ENCODE measurements around the gene APP. TPM values are rescaled to one million over a fixed set of nuclear protein-coding genes. Genes with fewer than 3 reads are reported as not detected.

APP gene
- total RNA-seq, 2 donors from 2014 or later = 256 to 423 TPM

DNA sequence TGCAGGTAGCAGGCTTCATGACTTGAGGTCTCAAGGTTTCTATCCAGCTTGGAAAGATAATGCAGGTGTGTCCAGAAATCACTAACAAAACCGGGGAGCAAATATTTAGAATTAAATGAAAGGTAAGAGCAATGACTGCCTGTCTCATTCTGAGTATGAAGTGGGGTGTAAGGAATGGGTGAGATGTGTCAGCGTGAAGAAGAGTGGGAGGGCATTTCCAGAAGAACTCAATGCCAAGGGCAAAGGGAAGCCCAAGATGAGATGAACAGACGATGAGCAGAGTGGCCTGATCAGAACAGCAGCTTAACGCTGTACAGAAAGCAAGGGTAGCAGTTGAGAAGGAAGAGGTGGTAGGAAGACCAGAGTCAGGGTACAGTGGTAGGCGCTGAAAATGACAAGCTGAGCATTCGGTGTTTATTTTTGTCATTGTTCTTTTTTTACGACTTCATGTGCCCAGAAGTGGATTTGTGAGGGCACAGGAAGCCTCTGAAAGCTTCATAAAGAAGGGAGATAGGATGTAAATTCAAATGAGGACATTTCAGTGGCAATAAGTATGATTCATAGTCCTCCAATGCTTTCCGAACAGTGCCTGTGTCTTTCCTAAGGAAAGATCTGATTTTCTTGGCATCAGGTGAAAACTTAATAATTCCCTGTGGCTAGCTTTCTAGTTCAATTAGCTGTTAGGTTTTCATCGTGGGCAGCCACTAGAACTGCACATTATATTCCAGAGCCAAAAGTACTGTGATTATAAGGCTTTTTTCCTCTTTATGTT is 190.5 kb downstream of the APP start:
- peaks cover 0 to under 1% of the 10 kb centered on the region in 2 donors for H3K36me3 ChIP-seq (replicated peaks in 1 of 2; ENCODE audit: insufficient read depth in 1 of 2, low read depth in 2 of 2)
- H3K9me3 ChIP-seq = no peaks in the 10 kb centered on the region
- intact Hi-C loops (cut with DNase I) = no loop called here
- WGBS, 2 donors = 70 to 76% methylated on average over 9 of the region's 9 CpGs
- ATAC-seq (no peak), DNase-seq (no peak)
- no peak for TF ChIP-seq POLR2A (IDR thresholded peaks at IDR 0.05)
- TF ChIP-seq, protein P1, sequence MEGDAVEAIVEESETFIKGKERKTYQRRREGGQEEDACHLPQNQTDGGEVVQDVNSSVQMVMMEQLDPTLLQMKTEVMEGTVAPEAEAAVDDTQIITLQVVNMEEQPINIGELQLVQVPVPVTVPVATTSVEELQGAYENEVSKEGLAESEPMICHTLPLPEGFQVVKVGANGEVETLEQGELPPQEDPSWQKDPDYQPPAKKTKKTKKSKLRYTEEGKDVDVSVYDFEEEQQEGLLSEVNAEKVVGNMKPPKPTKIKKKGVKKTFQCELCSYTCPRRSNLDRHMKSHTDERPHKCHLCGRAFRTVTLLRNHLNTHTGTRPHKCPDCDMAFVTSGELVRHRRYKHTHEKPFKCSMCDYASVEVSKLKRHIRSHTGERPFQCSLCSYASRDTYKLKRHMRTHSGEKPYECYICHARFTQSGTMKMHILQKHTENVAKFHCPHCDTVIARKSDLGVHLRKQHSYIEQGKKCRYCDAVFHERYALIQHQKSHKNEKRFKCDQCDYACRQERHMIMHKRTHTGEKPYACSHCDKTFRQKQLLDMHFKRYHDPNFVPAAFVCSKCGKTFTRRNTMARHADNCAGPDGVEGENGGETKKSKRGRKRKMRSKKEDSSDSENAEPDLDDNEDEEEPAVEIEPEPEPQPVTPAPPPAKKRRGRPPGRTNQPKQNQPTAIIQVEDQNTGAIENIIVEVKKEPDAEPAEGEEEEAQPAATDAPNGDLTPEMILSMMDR (IDR thresholded peaks at IDR 0.05) = no peak
- H3K27ac ChIP-seq = no peak overlapping the region
- peaks cover 21% of the 10 kb centered on the region for H3K4me1 ChIP-seq
- no peaks in the 10 kb centered on the region for H3K27me3 ChIP-seq
- H3K4me3 ChIP-seq = no peak overlapping the region

DNA sequence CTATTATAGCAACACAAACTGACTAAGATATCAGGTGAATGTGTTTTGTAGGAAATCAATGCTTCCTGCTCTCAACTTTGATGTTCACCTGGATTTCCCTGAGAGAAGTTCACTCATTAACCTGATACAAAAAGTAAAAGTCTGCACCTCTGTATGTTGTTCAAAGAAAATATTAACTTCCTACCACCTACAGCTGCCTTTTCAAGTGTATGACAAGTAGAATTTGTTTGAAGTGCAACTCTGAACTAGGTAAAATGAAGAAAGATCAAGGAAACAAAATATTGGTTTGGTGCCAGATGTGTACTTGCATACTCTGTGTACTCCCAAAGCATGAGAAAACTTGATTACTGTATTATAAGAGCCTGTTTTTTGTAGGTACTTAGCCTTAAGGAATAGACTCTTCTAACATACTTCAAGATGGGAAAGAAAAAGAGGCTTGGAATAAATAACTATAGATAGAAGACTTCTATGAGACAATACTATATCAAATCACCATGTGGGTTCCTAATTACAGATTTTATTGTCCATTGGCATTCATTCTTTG is 193.4 kb downstream of the APP start:
- peak overlapping the region in 2 of 4 donors; percentile 11 to 43 for H3K27ac ChIP-seq
- H3K36me3 ChIP-seq (replicated peaks in 1 of 2; ENCODE audit: insufficient read depth in 1 of 2, low read depth in 2 of 2) = peaks cover 5 to 10% of the 10 kb centered on the region in 2 donors
- H3K9me3 ChIP-seq = no peaks in the 10 kb centered on the region
- no peaks in the 10 kb centered on the region for H3K27me3 ChIP-seq
- ATAC-seq (no peak), DNase-seq (no peak)
- intact Hi-C loops (cut with DNase I) = no loop called here
- H3K4me3 ChIP-seq = no peak overlapping the region
- TF ChIP-seq POLR2A (IDR thresholded peaks at IDR 0.05) = no peak
- TF ChIP-seq, protein P1 (IDR thresholded peaks at IDR 0.05) = no peak
- H3K4me1 ChIP-seq = peaks cover 11% of the 10 kb centered on the region

DNA sequence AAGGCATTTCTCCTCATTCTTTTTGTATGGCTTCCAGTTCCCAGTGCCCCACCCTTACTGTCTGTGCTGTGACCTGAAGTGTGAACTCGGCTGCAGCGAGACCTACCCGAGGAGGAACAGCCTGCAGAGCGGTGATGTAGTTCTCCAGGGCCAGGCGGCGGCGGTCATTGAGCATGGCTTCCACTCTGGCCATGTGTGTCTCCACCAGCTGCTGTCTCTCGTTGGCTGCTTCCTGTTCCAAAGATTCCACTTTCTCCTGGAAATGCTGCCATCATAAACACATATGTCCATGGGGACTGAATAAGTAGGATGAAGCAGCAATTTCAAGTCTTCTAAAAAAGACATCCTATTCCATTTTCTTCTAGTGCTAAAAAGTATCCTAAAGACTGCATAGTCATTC is 195.6 kb downstream of the APP start:
- no peak for TF ChIP-seq POLR2A (IDR thresholded peaks at IDR 0.05)
- TF ChIP-seq, protein P1 (IDR thresholded peaks at IDR 0.05) = no peak
- H3K4me3 ChIP-seq = no peak overlapping the region
- no peak overlapping the region for H3K27ac ChIP-seq
- no peaks in the 10 kb centered on the region for H3K9me3 ChIP-seq
- H3K36me3 ChIP-seq (replicated peaks in 1 of 2; ENCODE audit: insufficient read depth in 1 of 2, low read depth in 2 of 2) = peaks cover 5 to 14% of the 10 kb centered on the region in 2 donors
- peaks cover 11% of the 10 kb centered on the region for H3K4me1 ChIP-seq
- ATAC-seq (no peak), DNase-seq (no peak)
- 94 to 96% methylated on average over 8 of the region's 8 CpGs for WGBS, 2 donors
- no peaks in the 10 kb centered on the region for H3K27me3 ChIP-seq
- intact Hi-C loops (cut with DNase I) = no loop called here

DNA sequence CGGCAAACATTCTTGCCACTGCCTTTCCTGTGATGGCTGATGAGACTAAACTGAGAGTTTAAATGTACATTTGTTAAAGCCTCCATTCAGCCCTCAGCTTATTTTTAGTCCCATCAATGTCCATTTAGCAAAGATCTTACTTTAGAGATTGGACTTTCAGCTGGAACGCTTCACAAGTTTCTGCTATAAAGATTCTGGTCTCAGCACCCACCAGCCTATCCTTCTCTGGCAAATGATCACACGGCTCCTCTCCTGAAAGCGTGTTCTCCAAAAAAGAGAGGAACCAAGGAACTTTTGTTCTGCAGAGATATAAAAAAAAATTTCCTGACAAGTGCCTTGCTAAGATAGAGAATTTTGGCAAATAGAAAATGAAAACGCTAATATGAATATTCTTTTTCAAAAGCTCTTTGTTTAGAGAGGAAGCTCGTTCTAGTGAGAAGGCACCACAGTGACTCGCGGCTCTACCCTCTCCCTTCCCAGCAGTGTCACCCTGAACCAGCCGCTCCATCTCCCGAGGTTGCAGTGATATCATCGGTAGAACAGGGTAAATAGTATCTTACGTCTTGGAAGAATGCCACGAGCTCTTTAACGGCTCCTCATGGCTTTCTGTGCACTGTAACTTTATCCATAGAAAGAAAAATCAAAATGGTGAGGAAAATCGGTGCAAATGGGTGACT is 200.2 kb downstream of the APP start:
- no peak overlapping the region for H3K4me3 ChIP-seq
- H3K9me3 ChIP-seq = no peaks in the 10 kb centered on the region
- no peak for TF ChIP-seq POLR2A (IDR thresholded peaks at IDR 0.05)
- TF ChIP-seq, protein P1 (IDR thresholded peaks at IDR 0.05) = no peak
- H3K36me3 ChIP-seq (replicated peaks in 1 of 2; ENCODE audit: insufficient read depth in 1 of 2, low read depth in 2 of 2) = peaks cover 5 to 14% of the 10 kb centered on the region in 2 donors
- intact Hi-C loops (cut with DNase I) = no loop called here
- no peak for ATAC-seq
- no peaks in the 10 kb centered on the region for H3K27me3 ChIP-seq
- no peaks in the 10 kb centered on the region for H3K4me1 ChIP-seq
- 76 to 83% methylated on average over 15 of the region's 15 CpGs for WGBS, 2 donors
- peak overlapping the region in 1 of 4 donors; percentile 29 for H3K27ac ChIP-seq
- DNase-seq = no peak
